K562 (cell line): ENCODE measurements around the gene AQP11. TPM values are rescaled to one million over a fixed set of nuclear protein-coding genes. Genes with fewer than 3 reads are reported as not detected.

Experiments
- ATAC-seq: fragments of 200-7000 bp; cut with Tn5 transposase; 3 replicates; pipeline ENCODE4 v1.9.1; 2020; ENCODE audit warnings: moderate library complexity
- BruUV-seq: library from RNA; stranded (reverse); fragments of 400-500 nt; replicated peaks from 2 replicates; lab custom pipeline; 2021; lab: Mats Ljungman, UMichigan
- CTCF ChIA-PET: fragments of 300-600 bp; formaldehyde crosslinking; extraction: SDS; loops from one replicate; lab custom pipeline; 2021; ENCODE audit warnings: low intra/inter-chr PET ratio; lab: Yijun Ruan, JAX
- POLR2A ChIA-PET: fragments of 300-600, 350-650 bp; sonication (Branson Sonifier 250); formaldehyde crosslinking; extraction: SDS; loops from one replicate; lab custom pipeline; 2021; ENCODE audit warnings: antibody characterized with exemption, inconsistent platforms; lab: Yijun Ruan, JAX
- DNase-seq, 4 experiments: peaks; one replicate each; pipeline versions ENCODE4 v3.0.0 to v3.0.0-alpha.2; 2011 to 2018; ENCODE audit warnings: low spot score in 3 of 4, mixed read lengths in 3 of 4; ENCODE audit errors: extremely low read depth in 1 of 4
- FAIRE-seq: peaks from 2 replicates; lab custom pipeline; 2011; peaks lifted over from hg19 to GRCh38; lab: Jason Lieb, UNC
- H2AFZ ChIP-seq: 2 replicates; pipeline ENCODE4 v1.6.0; 2011; ENCODE audit warnings: low read depth, low read length, control low read depth, inconsistent platforms
- H3K27ac ChIP-seq: fragments of 200-600 bp; 3 replicates; pipeline ENCODE4 v1.8.0; 2011; ENCODE audit warnings: low read depth, mild to moderate bottlenecking, control low read depth, inconsistent platforms, low read length, moderate library complexity, mixed read lengths; ENCODE audit errors: extremely low read depth
- H3K27me3 ChIP-seq, 2 experiments: fragments of 300-600 bp in 1 of 2; 2 replicates in 1 of 2; 3 replicates in 1 of 2; pipeline versions ENCODE4 v1.6.0 to v1.8.0; 2011; ENCODE audit warnings: inconsistent platforms in 2 of 2, low read length in 2 of 2, mild to moderate bottlenecking in 1 of 2, mixed read lengths in 1 of 2, moderate library complexity in 1 of 2; ENCODE audit not compliant: control insufficient read depth in 2 of 2, insufficient read depth in 2 of 2
- H3K36me3 ChIP-seq: fragments of 300-600 bp; 3 replicates; pipeline ENCODE4 v1.8.0; 2011; ENCODE audit warnings: mild to moderate bottlenecking, low read length, inconsistent platforms; ENCODE audit not compliant: control insufficient read depth, insufficient read depth
- H3K4me1 ChIP-seq, 2 experiments: fragments of 200-600 bp in 1 of 2; replicated peaks in 1 of 2; 2 replicates in 1 of 2; 3 replicates in 1 of 2; pipeline versions ENCODE4 v1.5.1 to v1.8.0; 2011; ENCODE audit warnings: inconsistent platforms in 2 of 2, low read length in 2 of 2, mild to moderate bottlenecking in 1 of 2, mixed read lengths in 1 of 2, moderate library complexity in 1 of 2; ENCODE audit not compliant: control insufficient read depth in 2 of 2, insufficient read depth in 2 of 2
- H3K4me2 ChIP-seq: 2 replicates; pipeline ENCODE4 v1.6.1; 2011; ENCODE audit warnings: low read length, control low read depth, inconsistent platforms, mixed read lengths; ENCODE audit not compliant: insufficient read depth
- H3K4me3 ChIP-seq: fragments of 200-600 bp; sonication (generic), shearing (Covaris generic); 2 replicates; pipeline ENCODE4 v1.5.1; 2016; ENCODE audit warnings: control low read depth, inconsistent platforms
- H3K79me2 ChIP-seq: fragments of 200-600 bp; 3 replicates; pipeline ENCODE4 v1.8.0; 2011; ENCODE audit warnings: low read length, inconsistent platforms; ENCODE audit not compliant: control insufficient read depth, insufficient read depth
- H3K9ac ChIP-seq, 2 experiments: 2 replicates each; pipeline versions ENCODE4 v1.6.0 to v1.6.1; 2011; ENCODE audit warnings: low read depth in 2 of 2, low read length in 2 of 2, control low read depth in 1 of 2, inconsistent platforms in 1 of 2, mild to moderate bottlenecking in 1 of 2, mixed read lengths in 1 of 2; ENCODE audit not compliant: insufficient read depth in 1 of 2
- H3K9me1 ChIP-seq: one replicate; pipeline ENCODE4 v1.6.0; 2011; ENCODE audit warnings: inconsistent platforms, mild to moderate bottlenecking, low read length, moderate library complexity; ENCODE audit not compliant: control insufficient read depth, insufficient read depth
- H3K9me3 ChIP-seq: replicated peaks from 2 replicates; pipeline ENCODE4 v1.5.1; 2011; ENCODE audit warnings: low read depth, low read length, inconsistent platforms; ENCODE audit not compliant: control insufficient read depth, insufficient read depth
- H4K20me1 ChIP-seq: replicated peaks from 2 replicates; pipeline ENCODE4 v1.6.1; 2011; ENCODE audit warnings: low read length, inconsistent platforms, mixed read lengths; ENCODE audit not compliant: control insufficient read depth, insufficient read depth
- BACH1 ChIP-seq: fragments of 200-800 bp; sonication (Bioruptor generic); IDR thresholded peaks from 2 replicates; pipeline ENCODE4 v1.6.1; 2016; ENCODE audit warnings: missing genetic modification characterization, missing compliant biosample characterization
- CBX1 ChIP-seq: sonication (generic); IDR thresholded peaks from 2 replicates; pipeline ENCODE4 v1.6.1; 2016; ENCODE audit warnings: antibody characterized with exemption, low read depth, mild to moderate bottlenecking
- CREBBP ChIP-seq: IDR thresholded peaks from one replicate; pipeline ENCODE4 v1.6.1; 2012; ENCODE audit warnings: low read depth, mild to moderate bottlenecking, control low read depth, inconsistent platforms, low read length
- FOXJ2 ChIP-seq: fragments of 200-800 bp; sonication (Bioruptor generic); IDR thresholded peaks from 2 replicates; pipeline ENCODE4 v1.6.1; 2016; ENCODE audit warnings: missing genetic modification characterization, missing compliant biosample characterization
- GTF2B ChIP-seq: IDR thresholded peaks from 2 replicates; pipeline ENCODE4 v1.6.1; 2011; ENCODE audit not compliant: insufficient read length; ENCODE audit errors: extremely low read depth
- HMG20B ChIP-seq: fragments of 250-450 bp; sonication (Bioruptor Pico); IDR thresholded peaks from 2 replicates; pipeline ENCODE4 v1.5.0; 2021; ENCODE audit warnings: mild to moderate bottlenecking
- LARP7 ChIP-seq: fragments of 450-650 bp; IDR thresholded peaks from 2 replicates; pipeline ENCODE4 v1.6.1; 2016
- MGA ChIP-seq: fragments of 450-650 bp; IDR thresholded peaks from 2 replicates; pipeline ENCODE4 v1.6.1; 2016; ENCODE audit warnings: mild to moderate bottlenecking, moderate library complexity
- ZBTB9 ChIP-seq: fragments of 450-650 bp; formaldehyde crosslinking; IDR thresholded peaks from 2 replicates; pipeline ENCODE4 v1.4.0; 2020; ENCODE audit warnings: mild to moderate bottlenecking, moderate library complexity
- WGBS: fragments of 100-300 bp; shearing (Covaris generic); methylation state at CpG from one replicate; pipeline ENCODE4 v1.1.6; 2016; ENCODE audit warnings: low coverage, mixed read lengths; ENCODE audit not compliant: insufficient coverage; ENCODE audit errors: missing lambda C conversion rate; 5-methylcytosine and 5-hydroxymethylcytosine counted together
- in situ Hi-C: fragments of 300-500 bp; cut with MboI; formaldehyde crosslinking; loops from 4 replicates; pipeline ENCODE4 v1.15.0; 2018; ENCODE audit warnings: inconsistent platforms, mixed read lengths
- intact Hi-C: fragments of 100-400 bp; cut with micrococcal nuclease; formaldehyde crosslinking; loops from 2 replicates; pipeline ENCODE4 v1.14.2; 2022
- polyA plus RNA-seq, 8 experiments: library from polyadenylated mRNA; depleted of rRNA in 4 of 8; stranded (reverse) in 5 of 8; unstranded in 3 of 8; fragments of >200 nt; fragmentation: Nextera tagmentation in 2 of 8; fragmentation: Illumina TruSeq in 1 of 8; extraction: Ambion mirVana in 2 of 8; extraction: Trizol in 1 of 8; gene quantifications; 2 replicates each; pipeline versions ENCODE4 v1.2.1 to v1.2.3, GENCODE V29; 2011 to 2014; ENCODE audit warnings: inconsistent platforms in 1 of 8, missing spikeins in 1 of 8
- total RNA-seq, 7 experiments: library from RNA; depleted of rRNA in 6 of 7; stranded (reverse); fragments of >200 nt in 6 of 7; fragmentation: Illumina TruSeq in 2 of 7; extraction: Trizol in 2 of 7; gene quantifications; 2 replicates each; pipeline versions ENCODE4 v1.2.1 to v1.2.3, GENCODE V29; 2011 to 2021; ENCODE audit warnings: low replicate concordance in 1 of 7

AQP11 gene
- total and polyA plus RNA-seq, 9 of the 15 experiments (the other 6 are each of a cell fraction or from before 2014, with no cell fraction given): 0.09 to 1.0 (median 0.36) TPM

- no peaks in the 10 kb centered on the region for H3K36me3 ChIP-seq
- H4K20me1 ChIP-seq: no peaks in the 10 kb centered on the region
- no peak overlapping the region for H2AFZ ChIP-seq
- intact Hi-C loops (no loop called here), in situ Hi-C loops (no loop called here)
- H3K27ac ChIP-seq: no peak overlapping the region
- CTCF ChIA-PET: no interaction called here
- FAIRE-seq: no peak
- POLR2A ChIA-PET: no interaction called here
- H3K4me1 ChIP-seq: peaks cover 4 to 7% of the 10 kb centered on the region in 2 experiments; a peak in 1 of 5 replicates
- WGBS: 50% methylated on average over 5 of the region's 6 CpGs
- no peaks in the 10 kb centered on the region for H3K27me3 ChIP-seq
- no peaks in the 10 kb centered on the region for H3K9me1 ChIP-seq
- BruUV-seq: no TSS peak
- H3K4me3 ChIP-seq: no peak overlapping the region
- H3K9me3 ChIP-seq: no peaks in the 10 kb centered on the region
- no peak for ATAC-seq
- no peak overlapping the region for H3K4me2 ChIP-seq
- peak in 1 of 4 experiments; percentile 9 for DNase-seq
- H3K9ac ChIP-seq: no peak overlapping the region
- H3K79me2 ChIP-seq: no peaks in the 10 kb centered on the region
- TF ChIP-seq FOXJ2 (tag) (peak; percentile 5; the same call in 1 of the 2 replicates), HMG20B (no peak), CBX1 (no peak), LARP7 (no peak), CREBBP (no peak), BACH1 (tag) (no peak), GTF2B (no peak), ZBTB9 (CRISPR knock-in tag) (peak; percentile 96), MGA (peak; percentile 53)
Measured at GRCh38 chr11:77559686-77560401, 29.9 kb upstream of the AQP11 start.
